OCI-LY1 (cell line): ENCODE measurements around the gene FHOD3.

Experiments used
- H2AFZ ChIP-seq: fragments of 200-600 bp; sonication (generic), shearing (Covaris generic); 2 replicates; pipeline ENCODE4 v1.6.0; 2014; ENCODE audit warnings: antibody characterized with exemption, mild to moderate bottlenecking, low read length
- H3F3A ChIP-seq: fragments of 200-600 bp; sonication (generic), shearing (Covaris generic); 2 replicates; pipeline ENCODE4 v1.6.0; 2014; ENCODE audit warnings: mild to moderate bottlenecking, antibody characterized with exemption, low read length, moderate library complexity; ENCODE audit not compliant: insufficient read depth
- H3K27ac ChIP-seq: fragments of 200-600 bp; sonication (generic); 2 replicates; pipeline ENCODE4 v1.5.1; 2014; ENCODE audit warnings: low read length, mixed run types, mild to moderate bottlenecking, low read depth; ENCODE audit not compliant: poor library complexity, severe bottlenecking
- H3K27me3 ChIP-seq: fragments of 200-600 bp; sonication (generic); 2 replicates; pipeline ENCODE4 v1.6.0; 2014; ENCODE audit warnings: antibody characterized with exemption, mild to moderate bottlenecking, low read length, moderate library complexity; ENCODE audit not compliant: insufficient read depth
- H3K36me3 ChIP-seq: fragments of 200-600 bp; sonication (generic); 2 replicates; pipeline ENCODE4 v1.6.1; 2014; ENCODE audit warnings: mild to moderate bottlenecking, antibody characterized with exemption, low read length, moderate library complexity, mixed read lengths; ENCODE audit not compliant: insufficient read depth
- H3K4me1 ChIP-seq: fragments of 200-600 bp; sonication (generic); 2 replicates; pipeline ENCODE4 v1.5.1; 2014; ENCODE audit warnings: mild to moderate bottlenecking, low read length, moderate library complexity; ENCODE audit not compliant: insufficient read depth, severe bottlenecking
- H3K4me2 ChIP-seq: fragments of 200-600 bp; sonication (generic), shearing (Covaris generic); 2 replicates; pipeline ENCODE4 v1.6.1; 2014; ENCODE audit warnings: low read length
- H3K4me3 ChIP-seq: fragments of 200-600 bp; sonication (generic); 2 replicates; pipeline ENCODE4 v1.5.1; 2014; ENCODE audit warnings: low read length, low read depth, mild to moderate bottlenecking, mixed read lengths; ENCODE audit not compliant: poor library complexity, severe bottlenecking
- H3K79me2 ChIP-seq: fragments of 200-600 bp; shearing (Covaris generic); 2 replicates; pipeline ENCODE4 v1.6.1; 2016; ENCODE audit warnings: mixed run types, low read length, mixed read lengths; ENCODE audit not compliant: insufficient read depth
- H3K9ac ChIP-seq: fragments of 200-600 bp; sonication (generic), shearing (Covaris generic); 2 replicates; pipeline ENCODE4 v1.6.1; 2014; ENCODE audit warnings: mild to moderate bottlenecking, low read length, mixed read lengths
- H3K9me2 ChIP-seq: fragments of 200-600 bp; sonication (generic), shearing (Covaris generic); 2 replicates; pipeline ENCODE4 v1.6.1; 2014; ENCODE audit warnings: low read depth, mild to moderate bottlenecking, low read length, mixed read lengths
- H3K9me3 ChIP-seq: fragments of 200-600 bp; shearing (Covaris generic); 2 replicates; pipeline ENCODE4 v1.6.1; 2014; ENCODE audit warnings: low read length, mixed read lengths
- H4K20me1 ChIP-seq: fragments of 200-600 bp; sonication (generic), shearing (Covaris generic); 2 replicates; pipeline ENCODE4 v1.6.0; 2016; ENCODE audit warnings: mild to moderate bottlenecking, low read length; ENCODE audit not compliant: insufficient read depth
- EZH2 ChIP-seq: fragments of 200-600 bp; sonication (generic), shearing (Covaris generic); IDR thresholded peaks from 2 replicates; pipeline ENCODE4 v1.8.0; 2017; ENCODE audit warnings: borderline replicate concordance, mixed run types, mild to moderate bottlenecking, antibody characterized with exemption, low read length, moderate library complexity, mixed read lengths
- TF ChIP-seq, protein P1 (sequence below): fragments of 200-600 bp; sonication (generic), shearing (Covaris generic); IDR thresholded peaks from 2 replicates; pipeline ENCODE4 v1.5.1; 2017; ENCODE audit warnings: mild to moderate bottlenecking, antibody characterized with exemption, low read length, moderate library complexity, mixed read lengths

The FHOD3 gene

DNA sequence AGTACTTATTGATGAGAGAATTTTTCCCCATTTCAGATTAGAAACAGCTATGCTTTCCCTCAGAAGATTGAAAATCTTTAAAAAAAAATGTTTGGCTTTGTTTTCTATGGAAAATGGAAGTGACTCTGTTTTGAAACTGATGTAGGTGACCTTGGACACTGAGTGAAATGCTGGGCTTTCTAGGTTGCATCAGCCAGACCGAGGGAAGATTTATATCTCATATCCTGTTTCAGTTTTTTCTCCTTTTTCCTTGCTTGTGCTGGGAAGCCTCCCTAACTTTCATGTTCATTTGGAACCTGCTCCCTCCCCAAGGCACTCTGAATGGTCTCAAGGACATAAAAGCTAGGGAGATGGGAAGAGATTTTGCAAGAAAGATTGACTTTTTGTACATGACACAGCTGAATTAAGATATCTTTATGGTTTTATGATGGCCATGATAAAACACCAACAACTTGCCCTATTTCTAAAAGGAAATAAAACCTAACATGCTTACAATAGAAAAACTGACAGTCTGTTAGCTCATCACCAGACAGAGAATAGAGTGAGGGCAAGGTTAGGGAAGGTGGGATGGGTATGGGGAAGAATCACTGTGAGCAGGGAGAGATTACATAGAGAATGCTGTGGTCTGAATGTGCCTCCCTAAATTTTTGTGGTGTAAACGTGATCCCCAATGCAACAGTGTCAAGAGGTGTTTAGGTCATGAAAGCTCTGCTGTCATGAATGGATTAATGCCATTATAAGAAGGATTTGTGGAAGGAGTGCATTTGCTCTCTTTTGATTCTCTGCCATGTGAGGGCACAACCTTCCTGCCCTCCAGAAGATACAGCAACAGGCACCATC is 281.6 kb downstream of the FHOD3 start:
- TF ChIP-seq, protein P1, sequence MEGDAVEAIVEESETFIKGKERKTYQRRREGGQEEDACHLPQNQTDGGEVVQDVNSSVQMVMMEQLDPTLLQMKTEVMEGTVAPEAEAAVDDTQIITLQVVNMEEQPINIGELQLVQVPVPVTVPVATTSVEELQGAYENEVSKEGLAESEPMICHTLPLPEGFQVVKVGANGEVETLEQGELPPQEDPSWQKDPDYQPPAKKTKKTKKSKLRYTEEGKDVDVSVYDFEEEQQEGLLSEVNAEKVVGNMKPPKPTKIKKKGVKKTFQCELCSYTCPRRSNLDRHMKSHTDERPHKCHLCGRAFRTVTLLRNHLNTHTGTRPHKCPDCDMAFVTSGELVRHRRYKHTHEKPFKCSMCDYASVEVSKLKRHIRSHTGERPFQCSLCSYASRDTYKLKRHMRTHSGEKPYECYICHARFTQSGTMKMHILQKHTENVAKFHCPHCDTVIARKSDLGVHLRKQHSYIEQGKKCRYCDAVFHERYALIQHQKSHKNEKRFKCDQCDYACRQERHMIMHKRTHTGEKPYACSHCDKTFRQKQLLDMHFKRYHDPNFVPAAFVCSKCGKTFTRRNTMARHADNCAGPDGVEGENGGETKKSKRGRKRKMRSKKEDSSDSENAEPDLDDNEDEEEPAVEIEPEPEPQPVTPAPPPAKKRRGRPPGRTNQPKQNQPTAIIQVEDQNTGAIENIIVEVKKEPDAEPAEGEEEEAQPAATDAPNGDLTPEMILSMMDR = no peak
- TF ChIP-seq EZH2 = no peak
- H2AFZ ChIP-seq = no peak overlapping the region
- no peaks in the 10 kb centered on the region for H3K4me1 ChIP-seq
- H3K27me3 ChIP-seq = no peaks in the 10 kb centered on the region
- no peak overlapping the region for H3K4me3 ChIP-seq
- H3K9me2 ChIP-seq = no peaks in the 10 kb centered on the region
- H3K4me2 ChIP-seq = no peak overlapping the region
- H3K9ac ChIP-seq = no peak overlapping the region
- H3K36me3 ChIP-seq = no peaks in the 10 kb centered on the region
- no peak overlapping the region for H3K27ac ChIP-seq
- H3K79me2 ChIP-seq = no peaks in the 10 kb centered on the region
- H3K9me3 ChIP-seq = no peaks in the 10 kb centered on the region
- no peaks in the 10 kb centered on the region for H3F3A ChIP-seq
- no peaks in the 10 kb centered on the region for H4K20me1 ChIP-seq

DNA sequence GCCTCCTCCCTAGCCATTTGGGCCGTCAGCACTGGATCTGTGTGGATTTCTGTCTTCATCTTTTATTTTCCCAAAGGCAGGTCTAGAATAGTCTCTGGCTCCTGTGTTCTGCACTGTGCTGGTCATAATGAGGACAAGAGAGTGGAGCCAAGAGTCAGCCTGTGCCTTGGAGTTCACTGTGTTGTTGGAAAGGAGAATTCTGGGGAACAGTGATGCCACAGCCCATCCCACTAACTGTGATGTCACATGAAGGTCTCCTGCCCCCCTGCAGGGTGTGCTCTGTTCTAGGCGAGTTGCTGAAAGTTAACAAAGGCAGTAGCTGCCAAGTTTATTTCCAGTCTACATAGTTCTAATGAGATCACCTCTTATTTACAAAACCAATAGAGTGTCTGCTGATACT is 282.8 kb downstream of the FHOD3 start:
- H3F3A ChIP-seq = no peaks in the 10 kb centered on the region
- H3K36me3 ChIP-seq = no peaks in the 10 kb centered on the region
- H3K9me2 ChIP-seq = no peaks in the 10 kb centered on the region
- no peak overlapping the region for H3K4me3 ChIP-seq
- H2AFZ ChIP-seq = no peak overlapping the region
- H3K27ac ChIP-seq = no peak overlapping the region
- no peaks in the 10 kb centered on the region for H3K4me1 ChIP-seq
- H3K4me2 ChIP-seq = no peak overlapping the region
- TF ChIP-seq, protein P1 = no peak
- no peak for TF ChIP-seq EZH2
- no peaks in the 10 kb centered on the region for H4K20me1 ChIP-seq
- H3K79me2 ChIP-seq = no peaks in the 10 kb centered on the region
- H3K27me3 ChIP-seq = no peaks in the 10 kb centered on the region
- H3K9me3 ChIP-seq = no peaks in the 10 kb centered on the region
- H3K9ac ChIP-seq = no peak overlapping the region

DNA sequence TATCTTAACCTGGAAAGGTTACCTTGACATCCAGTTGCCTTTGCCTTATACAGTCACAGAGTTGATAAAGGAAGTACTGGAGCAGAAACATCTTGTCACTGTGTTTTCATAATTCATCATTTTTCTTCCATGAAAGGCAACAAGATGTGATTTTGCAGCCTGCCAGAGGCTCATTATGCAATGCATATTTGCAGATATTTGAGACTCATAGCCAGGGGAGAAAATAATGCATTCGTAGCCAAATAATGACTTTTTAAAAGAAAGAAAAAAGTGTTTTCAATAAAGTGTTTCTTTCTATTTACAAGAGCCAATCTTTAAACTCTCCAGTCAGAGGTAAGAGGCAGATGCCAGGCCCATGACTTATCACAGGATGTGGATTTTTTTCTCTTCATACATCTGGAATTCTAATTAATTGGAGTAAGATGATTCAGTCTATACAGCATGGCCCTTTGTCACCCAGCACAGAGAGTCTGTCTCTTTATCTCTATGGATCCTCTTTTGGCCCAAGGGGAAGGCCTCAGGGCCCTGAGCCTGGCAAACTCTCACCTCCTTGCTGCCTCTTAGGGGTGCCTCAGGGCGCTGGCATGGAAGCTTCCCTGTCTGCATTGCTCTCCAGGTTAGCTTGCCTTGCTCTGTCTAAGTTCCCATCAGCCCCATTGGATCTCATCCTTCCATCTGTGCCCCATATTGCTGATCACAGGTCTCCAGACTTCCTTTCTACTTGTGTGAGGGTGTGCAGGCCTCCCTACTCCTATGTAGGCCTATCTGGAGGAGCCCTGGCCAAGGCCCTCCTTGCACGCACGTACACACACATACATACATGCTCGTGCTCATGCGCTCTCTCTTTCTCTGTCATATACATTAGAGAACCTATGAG is 283.6 kb downstream of the FHOD3 start:
- no peak overlapping the region for H3K4me2 ChIP-seq
- H3K36me3 ChIP-seq = no peaks in the 10 kb centered on the region
- H3K27ac ChIP-seq = no peak overlapping the region
- no peaks in the 10 kb centered on the region for H3K9me2 ChIP-seq
- TF ChIP-seq EZH2 = no peak
- TF ChIP-seq, protein P1 = no peak
- no peak overlapping the region for H3K4me3 ChIP-seq
- no peaks in the 10 kb centered on the region for H3K27me3 ChIP-seq
- H3K79me2 ChIP-seq = no peaks in the 10 kb centered on the region
- no peaks in the 10 kb centered on the region for H3K9me3 ChIP-seq
- H3K4me1 ChIP-seq = no peaks in the 10 kb centered on the region
- no peak overlapping the region for H2AFZ ChIP-seq
- H3K9ac ChIP-seq = no peak overlapping the region
- H4K20me1 ChIP-seq = no peaks in the 10 kb centered on the region
- H3F3A ChIP-seq = no peaks in the 10 kb centered on the region
